ENCODE data around the gene RAB31.
A peak's percentile ranks its signal among the peaks of the same experiment; 100 is the strongest.

The RAB31 gene

GRCh38 chr18:9737472-9738121 lies 29.5 kb downstream of the RAB31 start:
- DNase-seq (ENCODE audit: low spot score): no peak

GRCh38 chr18:9738266-9738969 lies 30.3 kb downstream of the RAB31 start:
- DNase-seq (ENCODE audit: low spot score): no peak

- no peak for DNase-seq (ENCODE audit: low spot score)
Observed at GRCh38 chr18:9739516-9739915, 31.4 kb downstream of the RAB31 start.

GRCh38 chr18:9740071-9740470 lies 32.0 kb downstream of the RAB31 start:
- DNase-seq (ENCODE audit: low spot score): no peak

GRCh38 chr18:9741406-9741792 lies 33.3 kb downstream of the RAB31 start:
- DNase-seq (ENCODE audit: low spot score): no peak

- DNase-seq (ENCODE audit: low spot score): peak; percentile 35
Observed at GRCh38 chr18:9741793-9742523, 33.9 kb downstream of the RAB31 start.

- DNase-seq (ENCODE audit: low spot score): peak; percentile 35
Observed at GRCh38 chr18:9742524-9743131, 34.5 kb downstream of the RAB31 start.

GRCh38 chr18:9743200-9744016 lies 35.3 kb downstream of the RAB31 start:
- peak; percentile 31 for DNase-seq (ENCODE audit: low spot score)

GRCh38 chr18:9746958-9747357 lies 38.9 kb downstream of the RAB31 start:
- DNase-seq (ENCODE audit: low spot score): no peak

- DNase-seq (ENCODE audit: low spot score): no peak
Observed at GRCh38 chr18:9749611-9750010, 41.5 kb downstream of the RAB31 start.

GRCh38 chr18:9750112-9750511 lies 42.0 kb downstream of the RAB31 start:
- DNase-seq (ENCODE audit: low spot score): no peak

- DNase-seq (ENCODE audit: low spot score): no peak
Observed at GRCh38 chr18:9750606-9751304, 42.7 kb downstream of the RAB31 start.

- DNase-seq (ENCODE audit: low spot score): no peak
Observed at GRCh38 chr18:9751371-9752031, 43.4 kb downstream of the RAB31 start.

GRCh38 chr18:9753846-9754245 lies 45.7 kb downstream of the RAB31 start:
- no peak for DNase-seq (ENCODE audit: low spot score)

GRCh38 chr18:9755110-9755509 lies 47.0 kb downstream of the RAB31 start:
- no peak for DNase-seq (ENCODE audit: low spot score)

- no peak for DNase-seq (ENCODE audit: low spot score)
Observed at GRCh38 chr18:9755615-9756014, 47.5 kb downstream of the RAB31 start.

GRCh38 chr18:9756271-9756932 lies 48.3 kb downstream of the RAB31 start:
- DNase-seq (ENCODE audit: low spot score): no peak

- DNase-seq (ENCODE audit: low spot score): no peak
Observed at GRCh38 chr18:9756933-9757470, 48.9 kb downstream of the RAB31 start.

GRCh38 chr18:9757827-9758621 lies 49.9 kb downstream of the RAB31 start:
- DNase-seq (ENCODE audit: low spot score): no peak

All from COLO829 (cell line).